Right hindlimb (tissue), 1 donor: ENCODE results near the gene TEKT5.

ENCODE experiments used
- DNase-seq: peaks from one replicate; pipeline ENCODE4 v3.0.0-alpha.2; 2018

The TEKT5 gene

DNA sequence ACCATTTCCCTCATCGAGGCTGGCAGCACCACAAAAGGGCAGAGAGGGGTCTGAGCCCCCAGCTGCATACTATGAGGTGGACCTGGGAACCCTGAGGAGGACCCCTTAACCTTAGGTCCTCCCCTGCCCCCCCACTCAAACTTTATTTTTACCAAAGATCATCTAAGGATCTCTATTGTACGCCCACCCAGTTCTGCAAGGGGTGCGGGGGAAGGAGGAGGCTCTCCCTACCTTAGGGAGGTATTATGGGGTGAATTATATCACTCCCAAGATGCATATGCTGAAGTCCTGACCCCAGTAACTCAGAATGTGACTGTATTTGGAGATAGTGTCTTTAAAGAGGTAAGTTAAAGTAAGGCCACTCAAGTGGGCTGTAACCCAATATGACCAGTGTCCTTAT is 87.6 kb downstream of the TEKT5 start:
- DNase-seq: no peak

DNA sequence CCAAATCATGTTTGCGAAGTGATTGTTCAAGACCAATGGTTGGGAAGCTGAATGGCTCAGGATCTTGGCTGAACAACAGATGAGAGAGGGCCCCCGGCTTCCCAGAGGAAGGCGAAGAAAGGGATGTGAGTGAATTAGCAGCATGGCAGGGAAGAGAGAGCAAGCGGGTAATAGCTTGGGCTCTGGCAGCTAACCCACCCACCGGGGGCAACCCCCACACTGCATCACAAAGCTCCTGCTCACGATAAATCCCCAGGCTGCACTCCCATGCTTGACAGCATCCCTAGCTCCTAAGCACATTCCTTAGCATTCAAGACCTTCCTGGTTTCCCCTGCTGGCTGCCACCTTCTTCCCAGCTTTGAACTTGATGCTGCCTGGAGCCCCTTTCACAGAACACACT is 88.1 kb downstream of the TEKT5 start:
- DNase-seq: no peak

DNA sequence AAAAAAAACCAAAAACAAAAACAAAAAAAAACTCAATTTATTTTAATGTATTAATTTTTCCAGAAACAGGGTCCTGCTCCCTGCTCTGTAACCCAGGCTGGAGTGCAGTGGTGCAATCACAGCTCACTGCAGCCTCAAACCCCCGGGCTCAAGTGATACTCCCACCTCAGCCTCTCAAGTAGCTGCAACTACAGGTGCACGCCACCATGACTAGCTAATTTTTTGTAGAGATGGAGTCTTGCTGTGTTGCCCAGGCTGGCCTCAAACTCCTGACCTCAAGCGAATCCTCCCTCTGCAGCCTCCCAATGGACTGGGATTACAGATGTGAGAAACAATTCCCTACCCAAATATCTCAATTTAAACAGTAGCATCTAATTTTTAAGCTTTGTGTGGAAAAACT is 89.1 kb downstream of the TEKT5 start:
- DNase-seq: no peak

DNA sequence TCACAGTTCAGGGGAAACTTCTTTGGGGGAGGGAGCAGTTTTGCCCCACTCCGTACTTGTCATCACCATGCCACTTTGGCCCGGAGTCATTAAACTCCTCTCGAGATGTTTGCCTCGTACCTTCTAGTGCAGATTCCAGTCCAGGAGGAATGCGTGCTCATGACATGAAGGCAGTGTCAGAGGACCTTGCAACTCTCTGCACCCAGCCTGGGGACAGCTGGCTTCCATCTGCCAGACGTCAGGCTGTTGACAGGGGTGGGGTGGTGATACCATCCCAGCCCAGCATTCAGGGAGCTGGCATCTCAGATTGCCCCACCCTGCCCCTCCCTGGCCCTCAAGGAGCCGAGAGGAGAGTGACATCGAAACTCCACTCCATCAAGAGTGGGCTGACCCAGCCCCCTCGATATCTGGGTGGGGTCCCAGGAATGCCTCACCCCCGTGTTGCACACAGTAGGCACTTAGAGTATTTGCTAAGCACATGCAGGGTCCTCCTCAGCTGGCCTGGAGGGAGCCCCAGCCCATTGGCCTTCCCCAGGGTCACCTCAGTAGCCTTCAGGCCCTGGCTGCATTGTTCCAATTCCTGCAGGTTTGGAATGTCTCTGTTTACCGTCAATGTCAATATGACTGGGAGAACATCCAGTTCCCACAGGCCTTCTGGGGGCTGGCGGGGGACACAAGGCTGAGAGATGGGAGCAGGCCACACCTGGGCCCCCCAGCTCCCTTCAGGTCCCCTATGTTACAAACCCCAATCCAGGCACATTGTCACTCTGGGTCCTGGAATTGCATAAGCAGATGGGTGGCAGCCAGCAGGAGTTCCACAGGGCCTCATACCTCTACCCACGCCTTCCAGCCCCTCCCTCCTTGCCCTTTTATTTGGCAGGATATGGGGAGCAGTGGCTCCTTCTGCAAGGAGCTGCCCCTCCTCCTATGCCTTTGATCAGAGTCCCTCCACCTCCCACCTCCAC is 93.0 kb downstream of the TEKT5 start:
- DNase-seq: no peak

DNA sequence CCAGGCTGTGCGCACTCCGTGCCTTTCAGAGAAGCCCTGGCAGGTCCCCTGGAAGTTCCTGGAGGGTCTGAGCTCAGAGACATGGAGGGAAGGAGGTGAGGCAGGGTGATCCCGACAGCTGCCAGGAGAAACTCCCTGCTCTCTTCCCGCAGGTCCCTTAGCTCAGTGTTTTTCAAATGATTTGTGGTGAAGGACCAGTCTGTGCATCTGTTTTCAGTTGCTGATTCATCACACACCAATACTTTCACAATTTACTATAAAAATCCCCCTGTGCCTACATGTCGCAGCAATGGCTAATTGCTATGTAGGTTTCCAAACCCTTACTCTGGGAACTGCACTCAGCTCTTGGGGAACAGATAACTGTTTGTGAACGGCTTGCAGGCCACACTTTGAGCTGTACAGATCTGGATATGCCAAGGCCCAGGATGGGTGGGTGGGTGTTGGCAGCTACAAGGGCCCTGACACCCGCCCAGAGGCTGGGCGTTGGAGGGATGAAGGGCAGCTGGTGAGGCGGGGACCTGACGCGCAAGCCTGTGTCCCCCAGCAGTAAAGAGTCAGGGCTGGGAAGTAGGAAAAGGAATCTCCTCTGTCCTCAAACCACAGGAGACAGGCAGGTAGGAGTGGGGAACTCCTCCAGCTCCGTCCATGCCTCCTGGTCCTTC is 93.8 kb downstream of the TEKT5 start:
- no peak for DNase-seq

DNA sequence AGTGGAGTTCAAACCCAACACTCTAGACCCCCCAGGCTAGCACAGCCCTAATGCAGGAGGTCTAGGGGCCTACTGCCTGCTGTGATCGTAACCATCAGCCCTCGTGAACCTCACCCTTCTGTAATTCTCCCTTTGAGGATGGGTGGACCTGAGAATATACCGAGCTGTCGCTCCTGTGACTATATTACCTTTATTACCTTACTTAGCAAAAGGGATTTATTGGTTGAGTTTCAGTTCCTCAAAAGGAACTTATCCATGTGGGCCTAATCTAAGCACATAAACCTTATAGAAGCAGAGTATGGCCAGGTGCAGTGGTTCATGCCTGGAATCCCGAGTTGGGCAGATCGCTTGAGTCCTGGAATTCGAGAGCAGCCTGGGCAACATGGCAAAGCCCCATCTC is 95.1 kb downstream of the TEKT5 start:
- DNase-seq: no peak

DNA sequence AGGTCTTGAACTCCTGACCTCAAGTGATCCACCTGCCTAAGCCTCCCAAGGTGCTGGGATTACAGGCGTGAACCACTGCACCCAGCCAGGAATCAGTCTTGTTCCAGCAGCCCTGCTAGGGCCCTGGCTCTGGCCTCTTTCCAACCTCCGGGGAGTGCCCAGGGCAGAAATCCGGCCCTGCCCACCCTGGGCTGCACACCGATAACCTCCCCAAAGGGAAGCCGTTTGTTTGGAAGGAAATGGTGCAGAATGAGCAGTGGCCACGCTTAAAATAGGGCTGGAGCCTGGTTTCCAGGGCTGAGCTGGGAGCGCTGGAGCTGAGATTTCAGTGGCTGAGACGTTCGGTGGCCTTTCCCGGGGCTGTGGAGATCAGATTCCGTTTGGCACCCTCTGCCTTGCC is 96.6 kb downstream of the TEKT5 start:
- no peak for DNase-seq

DNA sequence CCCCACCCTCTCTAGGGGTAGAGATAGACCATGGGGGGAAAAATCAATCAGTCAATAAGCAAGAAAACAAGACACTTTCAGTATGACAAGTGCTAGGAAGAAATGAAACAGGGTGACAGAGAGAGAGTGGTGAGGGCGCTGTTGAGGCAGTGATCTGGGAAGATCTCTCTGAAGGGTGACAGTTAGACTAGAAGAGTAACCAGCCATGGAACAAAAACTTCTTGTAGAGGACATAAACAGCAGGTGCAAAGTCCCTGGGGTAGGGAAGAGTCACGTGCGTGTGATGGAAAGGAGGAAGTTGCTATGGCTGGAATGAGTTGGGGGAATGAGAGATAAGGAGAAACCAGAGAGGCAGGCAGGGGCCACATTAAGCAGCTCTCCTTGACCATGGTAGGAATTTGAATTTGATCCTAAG is 97.5 kb downstream of the TEKT5 start:
- no peak for DNase-seq

DNA sequence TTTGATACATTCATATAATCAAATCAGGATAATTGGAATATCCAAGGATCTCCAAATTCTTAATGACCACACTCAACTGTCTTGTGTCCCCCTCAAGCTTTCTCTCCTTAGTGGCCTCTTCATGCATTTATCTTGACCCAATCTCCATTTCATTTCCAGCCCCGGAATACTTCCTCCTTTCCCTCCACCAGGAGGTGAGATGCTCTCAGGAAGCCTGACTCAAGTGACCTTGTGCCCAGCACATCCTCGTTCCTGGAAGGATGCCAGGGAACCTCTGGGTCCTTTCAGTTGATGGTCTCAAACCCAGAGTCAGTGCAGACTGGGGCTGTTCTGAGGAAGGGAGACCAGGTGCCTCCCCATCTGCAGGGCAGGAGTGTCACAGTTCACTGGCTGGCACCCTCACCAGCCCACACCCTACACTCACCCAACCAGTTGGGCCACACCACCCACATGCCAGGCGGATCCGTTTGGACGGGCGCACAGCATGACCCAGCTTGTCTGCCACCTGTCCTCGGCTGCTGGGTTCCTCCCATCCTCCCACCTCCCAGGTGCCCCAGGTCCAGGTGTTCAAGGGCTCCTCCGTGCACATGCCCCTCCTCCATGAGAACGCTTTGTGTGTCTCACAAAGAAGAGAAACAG is 100.3 kb downstream of the TEKT5 start:
- no peak for DNase-seq

DNA sequence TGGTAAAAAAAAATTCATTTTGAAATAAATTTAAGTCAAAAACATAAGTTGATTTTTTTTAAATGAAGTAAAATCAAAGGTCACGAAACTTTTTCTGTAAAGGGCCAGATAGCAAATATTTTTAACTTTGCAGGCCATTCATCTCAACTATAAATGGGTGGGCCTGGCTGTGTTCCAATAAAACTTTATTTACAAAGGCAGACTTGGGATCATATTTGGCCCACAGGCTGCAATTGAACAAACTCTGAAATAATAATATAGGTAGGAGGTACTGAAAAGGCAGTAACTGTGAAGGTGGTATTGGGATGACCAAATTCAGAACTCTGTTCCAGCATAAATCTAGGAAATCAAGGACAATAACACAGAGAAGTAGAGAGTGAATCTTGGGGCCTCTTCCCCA is 102.1 kb downstream of the TEKT5 start:
- DNase-seq: no peak

DNA sequence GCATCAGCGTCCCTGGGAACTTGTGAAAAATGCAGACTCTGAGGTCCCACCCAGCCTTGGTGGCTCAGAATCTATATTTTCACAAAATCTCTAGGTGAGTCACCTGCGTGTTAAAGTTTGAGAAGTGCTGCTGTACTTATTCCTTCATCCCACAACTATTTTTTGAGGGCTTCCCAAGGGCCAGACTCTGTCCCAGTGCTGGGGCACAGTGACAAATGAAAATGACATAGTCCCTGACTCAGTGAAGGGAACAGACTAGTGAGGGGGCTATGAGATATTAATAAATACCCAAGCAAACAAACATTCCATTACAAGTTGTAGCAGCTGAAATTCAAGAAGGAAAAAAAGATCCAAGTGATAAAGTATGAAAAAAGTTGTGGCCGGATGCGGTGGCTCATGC is 104.4 kb downstream of the TEKT5 start:
- no peak for DNase-seq

DNA sequence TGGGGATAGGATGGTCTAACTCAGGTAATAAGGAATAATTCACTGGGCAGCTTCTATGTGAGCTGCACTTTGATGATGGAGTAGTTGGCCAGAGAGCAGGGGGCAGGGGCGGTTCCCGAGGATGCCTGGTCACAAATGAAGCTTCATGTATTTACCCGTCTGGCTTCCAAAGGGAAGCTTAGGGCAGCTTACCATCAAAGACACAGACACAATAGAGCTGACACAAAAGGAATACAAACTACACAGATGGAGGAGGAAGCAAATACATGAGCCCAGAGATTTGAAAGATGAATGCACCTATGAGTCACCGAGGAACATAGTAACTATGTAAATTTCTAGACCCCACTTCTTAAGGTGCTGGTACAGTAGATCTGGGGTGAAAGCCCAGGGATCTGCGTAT is 105.6 kb downstream of the TEKT5 start:
- DNase-seq: no peak

DNA sequence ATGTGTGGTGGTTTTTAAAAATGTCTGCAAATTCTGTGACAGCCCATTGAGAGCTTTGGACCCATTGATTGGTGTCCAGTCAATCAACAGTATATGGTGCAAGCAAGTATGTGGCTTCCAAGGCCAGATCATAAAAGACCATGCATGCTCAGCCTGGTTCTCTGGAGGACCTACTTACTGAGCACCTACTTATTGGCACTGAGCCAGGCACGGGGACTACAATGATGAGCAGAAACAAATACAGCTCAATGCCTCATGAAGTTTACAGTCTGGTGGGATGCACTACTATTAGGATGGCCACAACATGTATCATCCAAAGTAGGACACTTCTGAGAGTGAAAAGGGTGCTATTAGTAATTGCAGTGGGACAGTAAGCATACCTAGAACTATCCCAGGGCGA is 107.1 kb downstream of the TEKT5 start:
- no peak for DNase-seq

DNA sequence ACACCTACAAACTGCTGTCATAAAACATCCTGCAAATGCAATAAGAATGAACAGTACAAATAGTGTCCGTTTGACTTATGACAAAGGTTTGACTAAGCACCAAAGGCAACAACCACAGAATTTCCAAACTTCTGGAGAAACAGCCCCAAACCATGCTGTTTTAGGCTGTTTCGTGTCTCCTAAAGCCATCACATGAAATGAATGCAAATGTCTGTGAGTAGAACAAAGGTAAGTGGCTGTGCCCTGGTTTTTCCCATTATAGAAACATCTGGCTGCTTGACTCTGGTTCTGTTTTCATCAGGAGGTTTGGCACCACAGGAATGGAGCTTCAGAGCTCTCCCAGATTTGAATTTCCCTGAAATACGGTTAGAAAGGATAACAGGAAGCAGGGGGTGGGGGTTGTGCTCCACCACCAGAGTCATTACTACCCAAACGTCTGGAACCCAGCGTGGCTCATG is 109.7 kb downstream of the TEKT5 start:
- DNase-seq: peak; percentile 53

DNA sequence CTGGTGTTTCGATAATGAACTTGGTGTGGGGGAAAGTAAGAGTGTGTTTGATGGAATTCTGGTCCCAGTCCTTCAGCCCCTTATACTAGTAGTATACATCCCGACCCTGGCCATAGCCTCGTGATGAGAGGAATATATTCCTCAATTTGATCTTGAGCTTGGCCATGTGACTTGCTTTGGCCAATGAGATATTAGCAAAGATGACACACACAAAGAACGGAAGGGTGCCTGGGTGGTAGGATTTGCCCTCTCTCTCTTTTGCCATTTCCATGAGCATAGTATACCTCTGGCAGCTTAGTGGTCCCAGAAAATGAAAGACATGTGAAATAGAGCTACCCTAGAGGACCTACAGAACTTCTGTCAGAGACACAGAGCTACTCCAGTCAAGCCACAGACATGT is 111.5 kb downstream of the TEKT5 start:
- no peak for DNase-seq

DNA sequence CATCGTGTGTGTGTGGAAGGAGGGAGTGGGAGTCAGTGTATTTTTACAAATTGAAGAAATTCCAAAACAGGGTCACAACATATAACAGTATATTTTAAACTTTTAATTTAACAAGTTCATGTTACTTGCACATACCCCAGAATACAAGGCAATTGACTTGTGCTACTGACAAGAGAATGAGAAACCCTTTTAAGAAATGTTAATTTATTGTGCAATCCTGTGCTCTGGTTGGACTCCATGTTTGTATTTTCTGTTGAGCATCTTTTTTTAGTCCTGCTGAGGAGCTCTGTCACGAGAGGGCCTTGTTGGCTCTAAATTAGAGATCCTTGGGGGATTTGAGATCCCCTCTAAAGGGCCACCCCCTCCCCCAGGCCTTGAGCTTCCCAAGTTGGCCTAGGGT is 113.2 kb downstream of the TEKT5 start:
- DNase-seq: no peak

DNA sequence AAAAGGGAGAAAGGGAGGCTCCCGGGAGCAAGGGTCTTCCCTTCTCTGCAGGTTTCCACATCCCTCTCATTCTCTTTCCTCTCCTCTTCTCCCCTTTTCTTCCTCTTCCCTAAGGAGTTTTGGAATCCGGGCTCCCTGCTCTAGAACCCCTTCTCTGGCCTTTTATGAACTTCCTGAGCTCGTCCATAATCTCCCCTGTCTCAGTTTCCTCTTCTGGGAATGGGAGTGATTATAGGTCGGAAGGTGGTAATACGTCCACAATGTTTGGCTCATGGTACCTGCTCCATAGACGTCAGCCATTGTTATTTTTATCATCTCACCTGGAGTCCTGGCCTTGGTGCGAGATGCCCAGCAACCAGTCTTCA is 113.9 kb downstream of the TEKT5 start:
- no peak for DNase-seq

DNA sequence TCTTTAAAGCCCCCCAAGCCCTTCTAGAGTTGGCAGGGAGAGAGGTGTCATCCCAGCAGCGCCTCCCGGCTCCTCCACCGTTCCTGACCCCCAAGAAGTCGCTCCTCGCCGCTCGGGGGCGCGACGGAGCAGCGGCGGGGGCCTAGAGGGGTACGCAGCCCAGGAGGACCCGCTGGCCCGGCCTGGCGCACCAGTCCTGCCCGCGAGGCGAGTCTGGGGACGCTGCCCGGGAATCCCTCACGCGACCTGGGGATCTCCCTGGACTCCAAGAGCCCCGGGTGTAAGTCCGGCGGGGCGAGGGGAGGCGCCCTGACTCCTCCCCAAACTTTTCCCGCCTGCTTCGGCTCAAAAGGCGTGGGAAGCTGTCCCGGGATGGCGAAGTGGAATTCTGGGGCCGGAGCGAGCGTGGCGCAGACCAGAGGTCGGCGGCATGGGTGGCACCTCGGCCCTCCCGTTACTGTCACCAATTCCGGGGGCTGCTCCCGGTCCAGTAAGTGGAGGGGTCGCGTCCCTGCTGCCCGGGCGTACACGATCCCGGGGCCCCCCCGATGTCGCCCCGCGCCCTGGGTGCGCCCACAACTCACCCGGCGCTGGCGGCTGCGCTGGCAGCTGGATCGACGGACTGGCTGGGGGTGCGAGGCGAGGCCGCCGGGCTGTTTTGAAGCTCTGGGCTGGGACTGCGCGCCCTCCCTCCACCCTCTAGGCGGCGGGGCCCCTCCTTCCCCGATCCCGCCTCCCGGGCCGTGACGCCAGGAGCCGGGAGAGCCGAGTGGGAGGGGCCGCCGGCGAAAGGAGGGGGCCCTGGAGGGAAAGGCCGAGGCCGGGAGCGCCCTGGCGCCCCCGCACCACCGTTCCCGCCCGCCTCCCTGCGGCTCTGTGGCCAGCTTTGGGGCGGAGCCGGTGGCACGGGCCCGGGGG is 114.5 kb downstream of the TEKT5 start, which contains the start of gene EMP2:
EMP2 (minus strand) TSS at position 634 of the 918 bp plus-strand sequence. CDS start 32,981 bp downstream, outside the sequence.
- DNase-seq: peak; percentile 90

DNA sequence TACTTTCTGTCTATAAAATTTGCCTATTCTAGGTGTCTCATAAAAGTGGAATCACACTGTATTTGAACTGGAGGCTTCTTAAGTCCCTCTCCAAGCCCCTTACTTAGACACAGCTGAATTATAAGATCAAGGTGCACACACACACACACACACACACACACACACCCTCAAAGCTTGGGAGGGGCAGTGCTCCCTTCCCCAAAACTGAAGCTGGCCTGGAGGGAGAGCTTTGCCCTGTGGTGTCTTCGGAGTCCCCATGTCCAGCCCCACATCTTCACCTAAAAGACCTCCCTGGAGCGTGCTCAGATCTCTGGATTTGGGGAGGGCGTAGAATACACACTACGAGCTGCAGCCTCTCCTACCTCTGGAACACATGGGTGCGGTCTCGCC is 115.2 kb downstream of the TEKT5 start:
- no peak for DNase-seq

DNA sequence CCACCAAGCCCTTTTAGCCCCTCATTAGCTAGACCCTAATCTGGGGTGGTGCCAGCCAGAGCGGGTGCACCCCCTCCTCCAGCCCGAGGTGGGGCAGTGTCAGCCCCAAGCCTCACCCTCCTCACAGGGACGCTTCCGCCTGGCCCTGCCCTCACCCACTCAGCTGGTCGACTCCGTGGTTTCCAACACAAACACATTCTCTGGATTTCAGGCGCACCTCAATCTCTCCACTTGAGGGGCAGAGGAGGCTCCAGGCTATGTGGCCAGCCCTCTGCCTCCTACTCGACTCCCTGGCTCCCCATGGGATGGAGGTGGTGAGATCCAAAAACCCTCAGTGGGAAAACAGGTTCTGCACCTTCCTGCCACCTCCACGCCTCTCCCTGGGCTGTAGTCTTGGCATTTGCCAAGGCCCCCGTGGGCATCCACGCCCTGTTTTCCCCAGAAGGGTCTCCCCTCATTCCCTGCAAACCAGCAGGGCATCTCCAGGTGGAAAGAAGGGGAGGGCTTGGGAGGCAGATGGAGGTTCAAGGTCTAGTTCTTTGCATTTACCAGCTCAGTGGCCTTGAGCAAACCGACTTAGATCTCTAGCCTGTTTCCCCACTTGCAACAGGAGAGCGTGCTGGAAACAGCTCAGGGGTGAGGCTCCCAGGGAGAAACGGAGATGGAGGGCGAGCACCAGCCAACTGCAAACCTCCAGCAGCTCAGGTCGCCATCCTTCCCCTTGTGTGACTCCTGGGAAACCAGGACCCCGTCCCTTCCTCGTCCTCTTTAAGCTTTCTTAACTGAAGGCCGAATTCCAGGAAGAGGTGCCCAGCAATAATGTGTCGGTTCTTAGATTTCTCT is 116.0 kb downstream of the TEKT5 start:
- no peak for DNase-seq
